GM12874 (cell line): ENCODE data around the gene DYTN.

ENCODE experiments used
- CTCF ChIP-seq: IDR thresholded peaks from 2 replicates; pipeline ENCODE4 v1.5.1; 2011; ENCODE audit warnings: low read depth, mild to moderate bottlenecking, control low read depth, low read length, moderate library complexity; ENCODE audit not compliant: insufficient read depth

Gene DYTN

GRCh38 chr2:206736935-206737334 lies 18.7 kb upstream of the DYTN start:
- no peak for TF ChIP-seq CTCF

DNA sequence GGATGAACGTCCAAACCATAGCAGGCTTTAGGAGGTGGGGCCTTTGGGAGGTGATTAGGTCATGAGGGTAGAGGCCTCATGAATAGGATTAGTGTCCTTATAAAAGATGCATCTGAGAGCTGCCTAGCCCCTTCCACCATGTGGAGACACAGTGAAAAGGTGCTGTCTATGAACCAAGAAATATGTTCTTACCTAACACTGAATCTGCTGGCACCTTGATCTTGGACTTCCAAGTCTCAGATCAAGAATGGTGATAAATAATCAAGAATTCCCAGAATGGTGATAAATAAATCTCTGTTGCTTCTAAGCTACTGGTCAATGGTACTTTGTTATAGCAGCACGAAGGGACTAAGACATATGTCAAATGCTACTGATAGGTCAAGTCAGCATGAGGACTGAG lies 15.1 kb upstream of the DYTN start:
- no peak for TF ChIP-seq CTCF

GRCh38 chr2:206728277-206729199 lies 10.3 kb upstream of the DYTN start:
- TF ChIP-seq CTCF, result no peak

GRCh38 chr2:206727287-206727686 lies 9.1 kb upstream of the DYTN start:
- no peak for TF ChIP-seq CTCF

DNA sequence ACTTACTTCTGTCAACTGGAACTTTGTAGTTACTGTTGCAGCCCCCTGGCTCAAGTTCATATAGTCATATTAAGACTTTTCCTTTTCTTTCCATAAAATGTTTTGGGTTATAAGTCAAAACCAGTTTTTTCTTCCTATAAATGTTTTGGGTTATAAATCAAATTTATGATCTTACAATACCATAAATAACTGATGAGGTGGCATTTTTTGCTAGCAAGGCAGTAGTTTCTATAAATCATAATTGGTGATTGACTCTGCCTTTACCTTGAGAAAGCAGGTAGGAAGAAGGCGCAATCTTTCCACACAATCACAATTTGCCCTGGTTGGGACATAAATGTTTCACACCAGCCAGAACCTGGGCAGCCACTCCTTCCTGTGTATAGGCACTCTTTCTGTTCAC lies 5.1 kb upstream of the DYTN start:
- no peak for TF ChIP-seq CTCF

DNA sequence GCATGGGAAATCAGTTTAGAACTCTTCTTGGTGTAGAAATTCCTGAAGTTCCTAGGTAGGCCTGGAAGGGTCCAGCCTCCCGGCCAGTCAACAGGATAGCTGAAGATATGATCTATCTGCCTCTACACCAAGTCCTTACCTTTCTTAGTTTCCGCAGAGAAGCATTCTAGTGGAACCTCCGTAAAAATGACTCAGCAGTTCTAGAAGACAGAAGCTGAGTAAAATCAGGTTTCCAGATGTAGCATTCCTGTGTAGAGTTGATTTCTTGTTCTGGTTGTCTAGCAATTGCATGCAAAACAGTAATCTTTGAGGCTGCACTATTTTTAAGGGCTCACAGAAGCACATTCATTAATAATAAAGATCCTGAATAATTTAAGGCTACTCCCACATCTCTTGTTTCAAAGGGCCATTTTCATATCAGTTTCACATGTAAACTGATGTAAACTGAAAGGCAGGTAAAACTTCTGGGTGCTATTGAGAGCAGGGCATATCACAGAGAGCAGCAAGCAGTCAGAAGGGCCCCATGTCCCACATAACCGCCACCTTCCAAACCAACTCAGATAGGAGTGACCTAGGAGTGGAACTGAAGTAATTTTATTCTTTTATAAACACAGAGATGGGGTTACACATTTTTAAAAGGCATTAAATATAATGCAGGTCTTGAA lies 3.2 kb upstream of the DYTN start:
- TF ChIP-seq CTCF, result no peak

GRCh38 chr2:206716623-206717022 lies 1.6 kb downstream of the DYTN start:
- TF ChIP-seq CTCF, result no peak
